ENCODE results near the gene WDFY1.

GRCh38 chr2:223889229-223889628 is 55.9 kb downstream of the WDFY1 start:
- TF ChIP-seq CTCF (IDR thresholded peaks at IDR 0.05), result no peak
- no peak for TF ChIP-seq ZNF281 (CRISPR knock-in tag; IDR thresholded peaks at IDR 0.05)
- TF ChIP-seq NR2C2 (CRISPR knock-in tag; IDR thresholded peaks at IDR 0.05), result no peak
- TF ChIP-seq ETV6 (CRISPR knock-in tag; IDR thresholded peaks at IDR 0.05), result no peak
- TF ChIP-seq TCF7 (CRISPR knock-in tag; IDR thresholded peaks at IDR 0.05; ENCODE audit: low read depth), result no peak
- TF ChIP-seq FOXP1 (CRISPR knock-in tag; IDR thresholded peaks at IDR 0.05; ENCODE audit: borderline replicate concordance), result no peak
- no peak for TF ChIP-seq ZNF232 (CRISPR knock-in tag; IDR thresholded peaks at IDR 0.05)
- TF ChIP-seq GABPB1 (CRISPR knock-in tag; IDR thresholded peaks at IDR 0.05), result no peak
- TF ChIP-seq ZNF138 (CRISPR knock-in tag; conservative IDR thresholded peaks at IDR 0.05), result no peak
- TF ChIP-seq CBFB (CRISPR knock-in tag; IDR thresholded peaks at IDR 0.05; ENCODE audit: low read depth), result no peak
